Measurements from ENCODE around the gene CNTN5.

GRCh38 chr11:100177651-100178050 lies 1156.9 kb downstream of the CNTN5 start:
- no peak for TF ChIP-seq EZH2 (IDR thresholded peaks at IDR 0.05)
- TF ChIP-seq POLR2AphosphoS5 (IDR thresholded peaks at IDR 0.05; ENCODE audit: borderline replicate concordance, low read depth, low read length) = no peak
- no peak for TF ChIP-seq FOXP2 (optimal IDR thresholded peaks at IDR 0.05; ENCODE audit: control extremely low read depth, extremely low read length, insufficient read depth)
